ENCODE results near the gene TACC3. TPM values are rescaled to one million over a fixed set of nuclear protein-coding genes. Genes with fewer than 3 reads are reported as not detected.

TACC3 gene
- total RNA-seq, 4 donors from 2014 or later: 8.6 to 15.0 (median 11.9) TPM

- Histone ChIP-seq H3K27ac (no peak overlapping the region), H3K27me3 (no peaks in the 10 kb centered on the region), H3K4me3 (no peak overlapping the region), H3K36me3 (no peaks in the 10 kb centered on the region), H3K9me3 (no peaks in the 10 kb centered on the region), H3K4me1 (no peaks in the 10 kb centered on the region)
- WGBS, 2 donors: 76 to 80% methylated on average over 25 of the region's 25 CpGs
- DNase-seq (ENCODE audit: low spot score in 2 of 2): no peak
- TF ChIP-seq CTCF (IDR thresholded peaks at IDR 0.05) (no peak), POLR2A (IDR thresholded peaks at IDR 0.05) (no peak)
These were observed 44.5 kb upstream of the TACC3 start for GRCh38 chr4:1676605-1677525.

- WGBS, 2 donors: 36 to 45% methylated on average over 5 of the region's 5 CpGs
- no peak for DNase-seq (ENCODE audit: low spot score in 2 of 2)
- no peak overlapping the region for H3K27ac ChIP-seq
These were observed 43.1 kb upstream of the TACC3 start for GRCh38 chr4:1678244-1678643.

GRCh38 chr4:1682860-1683259 lies 38.5 kb upstream of the TACC3 start:
- Histone ChIP-seq H3K4me1 (peaks cover 0 to 20% (median 2%) of the 10 kb centered on the region in 4 donors), H3K36me3 (no peaks in the 10 kb centered on the region), H3K4me3 (peak overlapping the region in 3 of 4 donors; percentile 61 to 86 (median 71)), H3K27ac (peak overlapping the region in 3 of 4 donors; percentile 72 to 91 (median 89)), H3K9me3 (no peaks in the 10 kb centered on the region), H3K27me3 (no peaks in the 10 kb centered on the region)
- TF ChIP-seq EP300 (IDR thresholded peaks at IDR 0.05): no peak
- TF ChIP-seq CTCF (IDR thresholded peaks at IDR 0.05): no peak
- TF ChIP-seq POLR2A (IDR thresholded peaks at IDR 0.05): no peak
- WGBS, 2 donors: 81 to 83% methylated on average over 13 of the region's 13 CpGs
- no peak for DNase-seq (ENCODE audit: low spot score in 2 of 2)

More at GRCh38 chr4:1678244-1678643, 43.1 kb upstream of the TACC3 start:
- TF ChIP-seq EP300 (IDR thresholded peaks at IDR 0.05) (no peak), POLR2A (IDR thresholded peaks at IDR 0.05) (no peak), CTCF (IDR thresholded peaks at IDR 0.05) (no peak)
- Histone ChIP-seq H3K9me3 (no peaks in the 10 kb centered on the region), H3K4me1 (peaks cover 0 to 5% (median 2%) of the 10 kb centered on the region in 4 donors), H3K4me3 (no peak overlapping the region), H3K27me3 (no peaks in the 10 kb centered on the region), H3K36me3 (no peaks in the 10 kb centered on the region)

- peak; percentile 14 to 41 for DNase-seq (ENCODE audit: low spot score in 2 of 2)
- H3K27me3 ChIP-seq: no peaks in the 10 kb centered on the region
These were observed 38.0 kb upstream of the TACC3 start for GRCh38 chr4:1683261-1683735.

More at GRCh38 chr4:1683261-1683735, 38.0 kb upstream of the TACC3 start:
- H3K36me3 ChIP-seq: no peaks in the 10 kb centered on the region
- WGBS, 2 donors: 7 to 10% methylated on average over 13 of the region's 13 CpGs
- no peaks in the 10 kb centered on the region for H3K9me3 ChIP-seq
- peak overlapping the region; percentile 50 to 91 (median 80) for H3K27ac ChIP-seq
- peak overlapping the region; percentile 49 to 86 (median 66) for H3K4me3 ChIP-seq
- H3K4me1 ChIP-seq: peaks cover 0 to 20% (median 2%) of the 10 kb centered on the region in 4 donors
- no peak for TF ChIP-seq CTCF (IDR thresholded peaks at IDR 0.05)
- no peak for TF ChIP-seq POLR2A (IDR thresholded peaks at IDR 0.05)
- TF ChIP-seq EP300 (IDR thresholded peaks at IDR 0.05): no peak
